K562 (cell line): Measurements from ENCODE around the gene MED12.

Experiments used
- BACH1 ChIP-seq: fragments of 200-800 bp; sonication (Bioruptor generic); IDR thresholded peaks from 2 replicates; pipeline ENCODE4 v1.6.1; 2016; ENCODE audit warnings: missing genetic modification characterization, missing compliant biosample characterization
- CC2D1A ChIP-seq: fragments of 450-650 bp; IDR thresholded peaks from 2 replicates; pipeline ENCODE4 v1.6.1; 2017; ENCODE audit warnings: mild to moderate bottlenecking
- CHCHD3 ChIP-seq: fragments of 250-450 bp; sonication (Bioruptor Pico); IDR thresholded peaks from 2 replicates; pipeline ENCODE4 v2.1.2; 2022; ENCODE audit warnings: mild to moderate bottlenecking
- CREB3 ChIP-seq: fragments of 450-650 bp; conservative IDR thresholded peaks from 2 replicates; pipeline ENCODE4 v1.6.1; 2016; ENCODE audit warnings: missing genetic modification characterization, low read depth, mild to moderate bottlenecking, missing compliant biosample characterization, moderate library complexity
- HCFC1 ChIP-seq: IDR thresholded peaks from 2 replicates; pipeline ENCODE4 v1.6.1; 2012; ENCODE audit warnings: low read depth, low read length, improper control_type of control experiment
- MXI1 ChIP-seq: IDR thresholded peaks from 2 replicates; pipeline ENCODE4 v1.6.1; 2011; ENCODE audit warnings: low read depth, mild to moderate bottlenecking, improper control_type of control experiment, low read length
- POLR2AphosphoS5 ChIP-seq: IDR thresholded peaks from 2 replicates; pipeline ENCODE4 v1.6.1; 2011; ENCODE audit warnings: mild to moderate bottlenecking, low read depth, low read length, moderate library complexity; ENCODE audit not compliant: control insufficient read depth, insufficient read depth
- PREB ChIP-seq: sonication (generic); formaldehyde crosslinking; IDR thresholded peaks from 2 replicates; pipeline ENCODE4 v1.8.1; 2023; ENCODE audit warnings: mild to moderate bottlenecking, missing genetic modification reagents
- VEZF1 ChIP-seq: fragments of 200-800 bp; sonication (Bioruptor generic); IDR thresholded peaks from 2 replicates; pipeline ENCODE4 v1.6.1; 2017; ENCODE audit warnings: missing genetic modification characterization, missing compliant biosample characterization
- XRCC4 ChIP-seq: IDR thresholded peaks from one replicate; pipeline ENCODE4 v1.6.1; 2011; ENCODE audit not compliant: insufficient read depth, insufficient read length; ENCODE audit errors: extremely low read depth
- ZNF282 ChIP-seq: sonication (generic); formaldehyde crosslinking; IDR thresholded peaks from 2 replicates; pipeline ENCODE4 v1.8.1; 2023; ENCODE audit warnings: missing genetic modification reagents
- ZNF431 ChIP-seq: sonication (generic); formaldehyde crosslinking; IDR thresholded peaks from 2 replicates; pipeline ENCODE4 v1.8.0; 2022; ENCODE audit warnings: mild to moderate bottlenecking, missing genetic modification reagents
- ZNF586 ChIP-seq: fragments of 450-650 bp; formaldehyde crosslinking; conservative IDR thresholded peaks from 2 replicates; pipeline ENCODE4 v1.4.0; 2020; ENCODE audit warnings: mild to moderate bottlenecking, moderate library complexity
- ZNF592 ChIP-seq: fragments of 450-650 bp; IDR thresholded peaks from 2 replicates; pipeline ENCODE4 v1.6.1; 2017; ENCODE audit warnings: antibody characterized with exemption, mild to moderate bottlenecking

GRCh38 chrX:71164071-71164470 is 45.7 kb downstream of the MED12 start:
- no peak for TF ChIP-seq BACH1 (tag)
- no peak for TF ChIP-seq CHCHD3
- no peak for TF ChIP-seq VEZF1 (CRISPR knock-in tag)
- TF ChIP-seq ZNF586 = no peak
- TF ChIP-seq XRCC4 = no peak
- no peak for TF ChIP-seq ZNF282
- no peak for TF ChIP-seq HCFC1
- no peak for TF ChIP-seq CC2D1A
- TF ChIP-seq MXI1 = no peak
- TF ChIP-seq ZNF431 (CRISPR knock-in tag) = no peak
- no peak for TF ChIP-seq PREB
- no peak for TF ChIP-seq POLR2AphosphoS5
- no peak for TF ChIP-seq CREB3 (tag)
- no peak for TF ChIP-seq ZNF592
